Osteocyte (in vitro differentiated cells): ENCODE measurements around the gene FRMPD2. TPM values are rescaled to one million over a fixed set of nuclear protein-coding genes. Genes with fewer than 3 reads are reported as not detected.
"Not testable (repeated sequence)": the region's sequence is repeated elsewhere in the genome, so short reads cannot be mapped to it uniquely, and the experiment has no call there.

Experiments
- DNase-seq: peaks from one replicate; pipeline ENCODE4 v3.0.0; 2021; ENCODE audit warnings: mixed read lengths; ENCODE audit not compliant: unreplicated experiment; ENCODE audit errors: extremely low spot score
- H3K27ac Mint-ChIP-seq: one replicate; pipeline ENCODE4 v1.8.0; 2021; ENCODE audit warnings: mild to moderate bottlenecking, mixed read lengths; ENCODE audit not compliant: unreplicated experiment
- H3K27me3 Mint-ChIP-seq: one replicate; pipeline ENCODE4 v1.8.0; 2021; ENCODE audit warnings: mixed read lengths; ENCODE audit not compliant: unreplicated experiment
- H3K36me3 Mint-ChIP-seq: one replicate; pipeline ENCODE4 v1.8.0; 2021; ENCODE audit warnings: mixed read lengths; ENCODE audit not compliant: unreplicated experiment
- H3K4me1 Mint-ChIP-seq: one replicate; pipeline ENCODE4 v1.8.0; 2021; ENCODE audit warnings: mixed read lengths; ENCODE audit not compliant: unreplicated experiment
- H3K4me3 Mint-ChIP-seq: one replicate; pipeline ENCODE4 v1.8.0; 2021; ENCODE audit warnings: mild to moderate bottlenecking, moderate library complexity, mixed read lengths; ENCODE audit not compliant: unreplicated experiment
- H3K9me3 Mint-ChIP-seq: one replicate; pipeline ENCODE4 v1.8.0; 2021; ENCODE audit warnings: mixed read lengths; ENCODE audit not compliant: unreplicated experiment
- CTCF ChIP-seq: fragments of 200-600 bp; sonication (generic); IDR thresholded peaks from 2 replicates; pipeline ENCODE4 v1.5.0; 2021; ENCODE audit warnings: antibody characterized with exemption, mild to moderate bottlenecking, moderate library complexity
- total RNA-seq: library from RNA; stranded (reverse); gene quantifications from 2 replicates; pipeline ENCODE4 v1.2.1, GENCODE V29; 2021

The FRMPD2 gene
- total RNA-seq, 1 donor from 2014 or later, result not detected

DNA sequence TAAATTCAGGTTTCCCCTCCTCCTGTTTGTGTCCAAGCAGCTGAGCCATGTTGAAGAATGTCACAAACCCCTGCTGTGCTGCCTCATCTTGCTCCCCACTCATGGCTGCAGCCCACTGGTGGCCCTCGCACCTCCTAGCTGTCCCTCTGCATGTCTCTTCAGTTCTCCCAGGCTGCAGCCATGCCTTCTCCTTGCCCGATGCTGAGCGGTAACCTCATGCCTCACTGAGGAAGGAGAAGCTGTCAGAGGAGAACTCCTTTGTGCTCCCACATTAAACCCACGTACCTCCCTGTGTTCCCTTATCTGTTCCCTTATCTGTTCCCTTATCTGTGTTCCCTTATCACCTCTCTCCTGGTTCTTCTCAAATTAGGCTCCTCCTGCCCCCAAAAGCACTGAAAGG is 10.3 kb upstream of the FRMPD2 start:
- Mint-ChIP-seq H3K27me3 (peaks cover 15% of the 10 kb centered on the region), H3K4me3 (no peak overlapping the region), H3K4me1 (peaks cover 2% of the 10 kb centered on the region), H3K9me3 (peaks cover 12% of the 10 kb centered on the region), H3K36me3 (no peaks in the 10 kb centered on the region), H3K27ac (no peak overlapping the region)
- no peak for DNase-seq
- no peak for TF ChIP-seq CTCF

DNA sequence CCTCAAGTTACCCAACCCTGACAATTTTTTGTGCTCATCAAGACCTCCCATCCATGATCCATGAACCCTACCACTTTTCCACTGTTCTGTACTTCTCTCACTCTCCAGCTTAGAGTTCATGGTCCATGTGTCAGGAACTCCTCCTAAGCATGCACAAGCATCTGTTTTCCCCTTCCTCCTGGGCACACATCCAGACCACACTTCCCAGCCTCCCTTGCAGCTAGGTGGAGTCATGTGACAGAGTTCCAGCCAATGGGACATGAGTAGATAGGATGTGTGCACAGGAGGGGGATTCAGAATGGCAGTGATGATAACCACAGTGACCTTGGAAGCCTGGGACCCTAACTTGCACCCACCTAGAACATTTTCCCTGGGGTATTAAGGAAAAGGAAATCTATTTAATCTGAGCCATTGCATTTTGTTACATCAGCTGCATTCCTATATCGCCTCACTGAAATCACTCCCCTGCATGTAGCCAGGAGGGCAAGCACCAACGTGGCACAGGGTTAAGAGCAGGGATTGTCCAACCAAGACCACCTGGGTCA is 9.6 kb upstream of the FRMPD2 start:
- H3K9me3 Mint-ChIP-seq, result peaks cover 12% of the 10 kb centered on the region
- TF ChIP-seq CTCF, result no peak
- no peak overlapping the region for H3K4me3 Mint-ChIP-seq
- peaks cover 19% of the 10 kb centered on the region for H3K27me3 Mint-ChIP-seq
- H3K36me3 Mint-ChIP-seq, result no peaks in the 10 kb centered on the region
- H3K27ac Mint-ChIP-seq, result no peak overlapping the region
- DNase-seq, result no peak
- no peaks in the 10 kb centered on the region for H3K4me1 Mint-ChIP-seq

GRCh38 chr10:48282829-48283228 is 8.3 kb upstream of the FRMPD2 start:
- Mint-ChIP-seq H3K27me3 (peaks cover 26% of the 10 kb centered on the region), H3K4me1 (no peaks in the 10 kb centered on the region), H3K9me3 (peaks cover 12% of the 10 kb centered on the region), H3K4me3 (no peak overlapping the region), H3K36me3 (no peaks in the 10 kb centered on the region), H3K27ac (no peak overlapping the region)
- no peak for DNase-seq
- TF ChIP-seq CTCF, result no peak

GRCh38 chr10:48281697-48282096 is 7.2 kb upstream of the FRMPD2 start:
- Mint-ChIP-seq H3K27me3 (peaks cover 30% of the 10 kb centered on the region), H3K9me3 (peaks cover 12% of the 10 kb centered on the region)
- not testable (repeated sequence) for H3K27ac Mint-ChIP-seq, H3K4me1 Mint-ChIP-seq, DNase-seq, H3K4me3 Mint-ChIP-seq, H3K36me3 Mint-ChIP-seq

DNA sequence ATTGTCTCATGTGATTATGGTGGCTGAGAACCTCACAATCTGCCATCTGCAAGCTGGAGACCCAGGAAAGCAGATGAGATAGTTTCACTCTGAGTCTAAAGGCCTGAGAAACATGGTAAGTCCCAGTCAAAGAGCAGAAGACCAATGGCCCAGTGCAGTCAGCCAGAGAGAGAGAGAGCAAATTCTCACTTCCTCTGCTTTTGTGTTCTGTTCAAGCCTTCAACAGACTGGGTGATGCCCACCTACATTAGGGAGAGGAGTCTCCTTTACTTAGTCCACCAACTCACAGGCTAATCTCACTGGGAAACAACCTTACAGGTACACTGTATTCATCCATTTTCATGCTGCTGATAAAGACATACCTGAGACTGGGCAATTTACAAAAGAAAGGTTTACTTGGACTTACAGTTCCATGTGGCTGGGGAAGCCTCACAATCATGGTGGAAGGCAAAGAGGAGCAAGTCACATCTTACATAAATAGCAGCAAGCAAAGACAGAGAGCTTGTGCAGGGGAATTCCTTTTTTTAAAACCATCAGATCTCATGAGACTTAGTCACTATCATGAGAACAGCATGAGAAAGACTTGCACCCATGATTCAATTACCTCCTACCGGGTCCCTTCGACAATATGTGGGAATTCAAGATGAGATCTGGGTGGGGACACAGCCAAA is 4.7 kb upstream of the FRMPD2 start:
- H3K4me3 Mint-ChIP-seq, result no peak overlapping the region
- TF ChIP-seq CTCF, result no peak
- no peak overlapping the region for H3K27ac Mint-ChIP-seq
- no peaks in the 10 kb centered on the region for H3K36me3 Mint-ChIP-seq
- peaks cover 12% of the 10 kb centered on the region for H3K9me3 Mint-ChIP-seq
- peaks cover 25% of the 10 kb centered on the region for H3K27me3 Mint-ChIP-seq
- H3K4me1 Mint-ChIP-seq, result no peaks in the 10 kb centered on the region
- DNase-seq, result no peak
